ENCODE measurements around the gene SURF6.
"Not testable (repeated sequence)": the region's sequence is repeated elsewhere in the genome, so short reads cannot be mapped to it uniquely, and the experiment has no call there.

SURF6 gene

GRCh38 chr9:133335924-133336811 lies at the start of gene SURF6:
SURF6 (minus strand) TSS chr9:133336188; CDS start chr9:133336132, 56 bp downstream.
- peak; percentile 81 for DNase-seq (ENCODE audit: low read depth)

GRCh38 chr9:133385452-133385851 lies 49.5 kb upstream of the SURF6 start:
- DNase-seq (ENCODE audit: low read depth): no peak

- DNase-seq (ENCODE audit: low read depth): no peak
Measured at GRCh38 chr9:133384736-133385321, 48.8 kb upstream of the SURF6 start.

- DNase-seq (ENCODE audit: low read depth): no peak
Measured at GRCh38 chr9:133383438-133383837, 47.5 kb upstream of the SURF6 start.

- no peak for DNase-seq (ENCODE audit: low read depth)
Measured at GRCh38 chr9:133382507-133383141, 46.6 kb upstream of the SURF6 start.

- DNase-seq (ENCODE audit: low read depth): no peak
Measured at GRCh38 chr9:133380734-133381133, 44.7 kb upstream of the SURF6 start.

GRCh38 chr9:133379153-133380086 lies 43.4 kb upstream of the SURF6 start:
- no peak for DNase-seq (ENCODE audit: low read depth)

GRCh38 chr9:133378408-133378962 lies 42.5 kb upstream of the SURF6 start:
- no peak for DNase-seq (ENCODE audit: low read depth)

- peak; percentile 81 for DNase-seq (ENCODE audit: low read depth)
Measured at GRCh38 chr9:133377721-133378216, 41.8 kb upstream of the SURF6 start.

- not testable (repeated sequence) for DNase-seq (ENCODE audit: low read depth)
Measured at GRCh38 chr9:133377280-133377679, 41.3 kb upstream of the SURF6 start.

GRCh38 chr9:133375724-133376654 lies 40.0 kb upstream of the SURF6 start, which contains the start of the genes STKLD1 and SURF4:
STKLD1 (plus strand) TSS chr9:133376366; CDS start chr9:133376474, 108 bp downstream.
SURF4 (minus strand) TSS chr9:133376060; CDS start chr9:133375969, 91 bp downstream.
- peak; percentile 94 for DNase-seq (ENCODE audit: low read depth)

GRCh38 chr9:133375116-133375723 lies 39.2 kb upstream of the SURF6 start:
- peak; percentile 51 for DNase-seq (ENCODE audit: low read depth)

GRCh38 chr9:133374612-133375115 lies 38.7 kb upstream of the SURF6 start:
- peak; percentile 58 for DNase-seq (ENCODE audit: low read depth)

GRCh38 chr9:133372144-133372543 lies 36.2 kb upstream of the SURF6 start:
- no peak for DNase-seq (ENCODE audit: low read depth)

- DNase-seq (ENCODE audit: low read depth): peak; percentile 77
Measured at GRCh38 chr9:133371261-133371711, 35.3 kb upstream of the SURF6 start.

- DNase-seq (ENCODE audit: low read depth): no peak
Measured at GRCh38 chr9:133370685-133371084, 34.7 kb upstream of the SURF6 start.

GRCh38 chr9:133369933-133370332 lies 33.9 kb upstream of the SURF6 start:
- no peak for DNase-seq (ENCODE audit: low read depth)

- no peak for DNase-seq (ENCODE audit: low read depth)
Measured at GRCh38 chr9:133369422-133369821, 33.4 kb upstream of the SURF6 start.

- peak; percentile 45 for DNase-seq (ENCODE audit: low read depth)
Measured at GRCh38 chr9:133368249-133368881, 32.4 kb upstream of the SURF6 start.

Measured in amniotic epithelial cell (primary cell).